CMK (cell line): ENCODE measurements around the gene PNKD.
A peak's percentile ranks its signal among the peaks of the same experiment; 100 is the strongest.
"Not testable (repeated sequence)": the region's sequence is repeated elsewhere in the genome, so short reads cannot be mapped to it uniquely, and the experiment has no call there.

Source experiments
- DNase-seq: peaks from one replicate; pipeline ENCODE4 v3.0.0-alpha.2; 2010; ENCODE audit warnings: low read depth

Gene PNKD

DNA sequence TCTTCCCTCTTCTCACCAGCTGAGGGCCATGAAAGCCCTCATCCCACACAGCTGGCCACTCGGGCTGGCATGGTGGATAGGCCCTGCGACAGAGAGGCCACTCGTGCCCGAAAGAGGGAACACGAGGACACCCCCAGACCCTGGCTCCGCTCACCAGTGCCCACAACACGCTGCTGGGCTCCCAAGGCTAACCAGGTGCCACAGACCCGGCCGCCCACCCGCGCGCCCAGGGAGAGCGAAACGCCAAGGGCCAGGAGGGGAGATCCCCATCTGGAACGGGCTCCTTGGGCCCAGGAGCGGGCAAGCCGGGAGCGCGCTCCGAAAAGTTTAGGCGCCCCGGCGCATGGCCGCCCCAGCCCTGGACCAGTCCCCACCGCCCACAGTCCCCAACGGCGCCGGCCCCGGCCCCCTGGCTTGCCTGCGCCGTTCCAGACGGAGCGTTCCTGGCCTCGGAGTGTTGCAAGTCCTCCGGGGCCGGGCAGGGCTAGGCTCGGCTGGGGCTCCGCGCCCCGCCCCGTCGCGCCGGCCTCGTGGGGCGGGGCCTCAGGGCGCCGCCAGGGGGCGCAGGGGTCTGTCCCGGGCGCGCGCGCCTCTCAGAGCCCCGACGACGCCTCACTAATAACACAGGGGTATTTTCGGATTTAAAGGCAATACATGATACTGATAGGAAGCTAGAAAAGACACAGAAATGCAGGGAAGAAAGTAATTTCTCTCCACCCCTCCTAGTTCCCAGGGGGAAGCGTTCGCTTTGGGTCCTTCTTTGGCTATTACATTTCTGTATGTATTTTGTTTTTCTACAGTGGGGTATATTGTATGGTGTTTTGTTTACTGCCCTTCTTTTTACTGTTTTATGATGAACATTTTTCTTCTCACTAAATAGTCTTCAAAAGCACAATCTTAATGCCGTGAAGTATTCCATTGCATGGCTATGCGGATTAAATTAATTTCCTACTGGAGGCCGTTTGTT, 22.0 kb downstream of the PNKD start, which contains the start of gene TMBIM1:
Gene TMBIM1, minus strand, starts transcription at position 456 of the 967 bp plus-strand sequence. CDS start 10,362 bp downstream, outside the sequence.
- peak; percentile 69 for DNase-seq

DNA sequence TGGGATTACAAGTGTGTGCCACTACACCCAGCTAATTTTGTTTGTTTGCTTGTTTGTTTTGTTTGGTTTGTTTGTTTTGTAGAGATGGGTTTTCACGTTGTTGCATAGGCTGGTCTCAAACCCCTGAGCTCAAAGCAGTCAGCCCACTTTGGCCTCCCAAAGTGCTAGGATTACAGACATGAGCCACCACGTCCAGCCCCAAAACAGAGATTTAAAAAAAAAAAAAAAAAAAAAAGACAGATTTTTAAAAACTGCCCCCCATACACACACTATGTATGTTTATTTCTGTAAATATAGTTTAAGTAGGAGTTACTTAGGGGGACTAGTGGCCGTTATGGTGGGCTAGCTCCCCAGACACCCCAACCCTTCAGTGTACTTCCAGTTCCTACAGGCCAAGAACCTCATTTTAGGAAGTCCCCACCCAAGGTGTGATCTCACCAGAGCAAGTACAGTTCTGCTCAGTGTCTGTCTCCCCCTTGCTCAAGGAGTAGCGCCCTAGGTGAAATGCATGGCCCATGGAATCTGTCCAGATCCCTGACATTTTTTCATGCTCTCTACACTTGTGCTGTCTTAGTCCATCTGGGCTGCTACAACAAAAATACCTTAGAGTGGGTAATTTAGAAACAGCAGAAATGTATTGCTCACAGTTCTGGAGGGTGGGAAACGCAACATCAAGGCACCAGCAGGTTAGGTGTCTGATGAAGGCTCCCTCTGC, 23.6 kb downstream of the PNKD start:
- no peak for DNase-seq

DNA sequence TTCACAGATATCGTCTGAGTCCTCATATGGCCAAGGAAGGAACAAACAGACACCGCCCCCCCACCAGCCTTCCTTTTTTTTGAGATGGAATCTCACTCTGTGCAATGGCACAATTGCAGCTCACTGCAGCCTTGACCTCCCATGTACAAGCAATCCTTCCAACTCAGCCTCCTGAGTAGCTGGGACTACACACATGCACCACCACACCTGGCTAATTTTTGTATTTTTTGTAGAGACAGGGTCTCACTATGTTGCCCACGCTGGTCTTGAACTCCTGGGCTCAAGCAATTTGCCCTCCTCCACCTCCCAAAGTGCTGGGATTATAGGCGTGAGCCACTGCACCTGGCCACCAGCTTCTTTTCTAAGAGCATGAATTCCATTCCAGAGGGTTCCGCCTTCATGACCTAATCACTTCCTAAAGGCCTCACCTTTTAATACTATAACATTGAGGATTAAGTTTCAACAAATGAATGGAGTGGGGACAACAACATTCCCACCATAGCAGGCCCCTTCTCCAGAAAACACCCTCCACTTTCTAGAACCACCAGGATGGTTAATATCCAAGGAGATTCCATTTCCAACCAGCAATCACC, 24.2 kb downstream of the PNKD start:
- DNase-seq = no peak

DNA sequence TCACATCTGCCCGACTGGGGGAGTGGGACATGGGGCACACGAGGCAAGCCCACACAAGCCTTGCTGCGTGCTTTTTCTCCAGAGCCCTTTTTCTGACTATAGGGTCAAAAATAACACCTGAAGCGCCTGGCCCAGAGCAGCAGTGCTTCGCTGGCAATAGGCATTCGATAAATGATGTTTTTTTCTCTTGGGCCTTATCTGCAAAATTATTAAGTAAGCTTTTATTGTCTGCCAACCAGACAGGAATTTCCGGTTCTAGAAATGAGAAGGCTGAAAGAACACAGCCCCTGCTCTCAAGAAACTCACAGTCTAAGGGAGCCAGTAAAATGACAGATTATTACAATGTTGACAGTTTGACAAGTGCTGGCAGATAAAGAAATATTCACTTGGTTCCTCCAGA, 24.7 kb downstream of the PNKD start:
- DNase-seq = no peak

DNA sequence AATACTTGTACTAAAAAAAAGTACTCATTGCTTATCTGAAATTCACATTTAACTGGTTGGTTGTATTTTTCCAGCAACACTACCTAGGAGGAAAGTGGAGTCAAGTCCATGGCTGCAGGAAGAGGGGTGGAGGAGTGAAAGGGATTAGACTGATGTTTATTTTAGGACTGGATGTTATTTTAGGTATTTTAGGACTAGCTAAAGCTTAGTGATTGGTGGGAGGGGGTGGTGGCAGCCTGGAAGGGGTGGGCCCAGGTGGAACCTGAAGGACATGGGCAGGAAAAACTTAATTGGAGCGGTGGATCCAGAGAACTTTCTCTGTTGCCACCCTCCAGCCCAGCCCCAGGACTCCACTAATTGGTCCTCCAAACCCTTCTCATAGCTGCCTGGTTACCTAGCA, 25.9 kb downstream of the PNKD start:
- DNase-seq = no peak

DNA sequence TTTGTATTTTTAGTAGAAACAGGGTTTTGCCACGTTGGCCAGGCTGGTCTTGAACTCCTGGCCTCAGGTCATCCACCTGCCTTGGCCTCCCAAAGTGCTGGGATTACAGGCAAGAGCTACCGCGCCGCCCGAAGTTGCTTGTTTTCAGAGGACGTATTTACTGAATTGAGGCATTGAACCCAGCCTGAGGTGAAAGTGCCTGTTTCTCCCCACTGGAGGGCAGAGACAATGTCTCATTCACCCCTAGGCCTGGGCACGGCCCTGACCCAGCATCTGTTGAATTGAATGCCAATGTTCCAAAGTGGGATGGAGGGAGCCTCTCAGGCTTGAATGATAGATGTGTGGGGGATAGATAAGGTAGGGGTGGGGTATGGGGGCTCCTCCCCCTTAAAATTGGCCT, 26.5 kb downstream of the PNKD start:
- no peak for DNase-seq

- no peak for DNase-seq
These were observed 28.1 kb downstream of the PNKD start for GRCh38 chr2:218298314-218298875.

- no peak for DNase-seq
These were observed 29.8 kb downstream of the PNKD start for GRCh38 chr2:218300141-218300540.

DNA sequence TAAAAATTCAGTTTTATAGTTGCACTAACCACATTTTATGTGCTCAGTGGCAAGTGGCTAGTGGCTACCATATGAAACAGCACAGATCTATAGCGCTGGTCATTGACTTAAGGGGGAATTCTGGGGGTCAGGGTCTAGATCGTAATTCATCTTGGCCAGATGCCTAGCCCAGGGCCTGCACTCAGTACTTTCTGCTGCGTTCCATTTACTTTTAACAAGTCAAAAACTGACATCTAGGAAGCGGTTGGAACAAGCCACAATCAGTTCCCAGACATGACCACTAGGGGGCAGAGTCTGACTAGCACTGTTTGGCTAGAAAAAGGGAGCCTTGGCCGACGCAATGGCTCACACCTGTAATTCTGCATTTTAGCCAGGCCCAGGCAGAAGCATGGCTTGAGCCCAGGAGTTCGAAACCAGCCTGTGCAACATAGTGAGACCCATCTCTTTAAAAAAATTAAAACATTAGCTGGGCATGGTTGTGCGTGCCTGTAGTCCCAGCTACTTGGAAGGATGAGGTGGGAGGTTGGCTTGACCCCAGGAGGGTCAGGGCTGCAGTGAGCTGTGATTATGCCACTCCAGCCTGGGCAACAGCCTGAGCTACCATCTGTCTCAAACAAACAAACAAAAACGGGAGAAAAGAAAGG, 31.0 kb downstream of the PNKD start:
- DNase-seq = peak; percentile 78

- no peak for DNase-seq
These were observed 35.1 kb downstream of the PNKD start for GRCh38 chr2:218305383-218305782.

DNA sequence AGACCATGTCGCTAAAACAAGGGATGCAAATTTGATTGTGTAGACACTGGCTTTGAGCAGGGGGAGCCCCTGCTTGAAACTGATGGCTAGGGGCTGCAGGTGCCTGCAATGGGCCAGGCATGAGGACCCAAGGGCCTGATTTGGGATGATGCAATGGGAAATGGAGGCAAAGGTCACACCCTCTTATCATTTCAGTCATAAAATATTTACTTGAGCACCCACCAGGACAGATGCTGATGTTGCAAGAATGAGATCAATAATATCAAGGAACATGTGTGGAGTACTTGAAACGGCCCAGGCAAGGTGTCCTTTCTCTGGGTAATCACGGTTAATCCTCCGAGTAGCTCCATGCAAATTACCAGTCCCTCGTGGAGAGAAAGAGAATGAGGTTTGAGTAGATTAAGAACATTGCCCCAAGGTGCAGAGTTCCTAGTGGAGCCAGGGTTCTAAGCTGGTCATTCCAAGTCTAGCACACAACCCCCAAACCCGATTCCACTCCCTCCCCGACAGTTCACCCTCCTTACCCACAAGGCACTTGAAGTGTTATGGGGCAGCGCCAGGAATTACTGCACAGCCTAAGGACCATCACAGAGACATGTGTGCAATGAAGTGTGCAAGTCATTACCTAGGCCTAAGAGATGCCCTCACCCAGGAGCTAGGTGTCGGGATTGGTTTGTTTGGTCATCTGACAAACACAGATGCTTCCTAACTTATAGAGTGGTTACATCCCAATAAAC, 36.0 kb downstream of the PNKD start:
- DNase-seq = no peak

- no peak for DNase-seq
These were observed 37.2 kb downstream of the PNKD start for GRCh38 chr2:218307415-218308090.

GRCh38 chr2:218310853-218311540, 40.7 kb downstream of the PNKD start:
- no peak for DNase-seq

DNA sequence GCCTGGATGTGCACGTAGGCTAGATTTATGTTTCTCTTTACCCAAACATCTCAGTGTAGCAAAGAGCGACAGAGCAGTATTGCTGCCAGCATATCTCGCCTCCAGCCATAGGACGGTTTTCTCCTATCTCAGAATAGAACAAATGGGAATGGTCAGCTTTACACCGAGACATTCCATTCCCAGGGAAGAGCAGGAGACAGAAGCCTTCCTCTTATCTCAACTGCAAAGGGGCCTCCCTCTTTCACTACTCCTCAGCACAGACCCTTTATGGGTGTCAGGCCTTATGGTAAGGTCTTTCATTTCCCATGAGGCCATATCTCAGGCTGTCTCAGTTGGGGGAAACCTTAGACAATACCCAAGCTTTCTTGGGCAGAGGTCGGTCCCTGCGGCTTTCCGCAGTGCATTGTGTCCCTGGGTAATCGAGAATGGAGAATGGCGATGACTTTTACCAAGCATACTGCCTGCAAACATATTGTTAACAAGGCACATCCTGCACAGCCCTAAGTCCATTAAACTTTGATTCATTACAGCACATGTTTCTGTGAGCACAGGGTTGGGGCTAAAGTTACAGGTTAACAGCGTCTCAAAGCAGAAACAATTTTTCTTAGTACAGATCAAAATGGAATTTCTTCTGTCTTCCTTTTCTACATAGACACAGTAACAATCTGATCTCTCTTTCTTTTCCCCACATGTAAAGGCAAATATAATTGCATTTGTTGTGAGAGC, 41.4 kb downstream of the PNKD start:
- DNase-seq = not testable (repeated sequence)

GRCh38 chr2:218312267-218312756, 42.0 kb downstream of the PNKD start:
- no peak for DNase-seq

DNA sequence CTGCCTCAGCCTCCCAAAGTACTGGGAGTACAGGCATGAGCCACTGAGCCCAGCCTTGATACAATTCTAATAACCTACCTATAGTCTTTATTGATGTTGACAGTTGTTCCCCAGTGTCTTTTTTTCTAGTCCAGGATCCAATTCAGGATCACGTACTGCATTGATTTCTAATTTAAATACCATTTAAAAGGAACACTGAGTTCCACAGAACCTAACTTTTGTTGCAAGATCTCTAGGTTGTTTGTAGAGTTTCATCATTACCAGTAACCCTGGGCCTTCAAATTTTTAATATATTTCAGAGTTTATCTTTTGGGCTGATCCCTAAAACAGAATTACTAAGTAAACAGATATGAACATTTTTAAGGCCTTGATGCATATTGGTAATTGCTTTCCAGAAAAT, 43.0 kb downstream of the PNKD start:
- DNase-seq = no peak

- DNase-seq = not testable (repeated sequence)
These were observed 44.4 kb downstream of the PNKD start for GRCh38 chr2:218314764-218315163.

DNA sequence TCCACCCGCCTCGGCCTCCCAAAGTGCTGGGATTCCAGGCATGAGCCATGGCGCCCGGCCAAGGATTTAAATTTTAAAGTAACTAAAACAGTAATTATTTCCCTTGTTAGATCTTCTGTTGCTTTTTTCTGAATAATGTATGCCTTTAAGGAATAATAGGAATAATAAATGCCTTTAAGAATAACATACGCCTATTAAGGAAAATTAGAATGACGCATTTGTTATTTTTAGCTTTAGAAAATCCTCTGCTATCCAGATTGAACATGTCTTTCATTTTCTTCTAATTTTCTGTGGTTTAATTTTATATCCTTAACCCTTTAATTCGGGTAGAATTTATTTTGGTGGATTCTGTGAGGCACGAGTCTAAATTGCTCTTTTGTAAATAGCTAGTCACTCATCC, 45.1 kb downstream of the PNKD start:
- no peak for DNase-seq

DNA sequence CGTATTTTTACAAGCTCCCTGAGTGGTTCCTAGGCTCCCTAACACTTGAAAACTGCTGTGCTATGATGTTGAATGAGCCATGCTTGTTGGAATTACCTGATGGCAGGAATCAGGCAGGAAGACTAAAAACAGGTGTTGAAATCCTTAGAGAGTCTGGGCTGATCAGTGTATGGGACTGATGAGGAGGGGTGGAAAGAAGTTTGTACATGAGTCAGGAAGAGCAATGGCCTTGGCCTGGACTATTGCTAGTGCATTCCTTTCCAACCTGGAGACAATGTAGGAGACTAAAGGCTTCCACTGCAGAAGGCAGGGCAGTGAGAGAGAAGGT, 46.9 kb downstream of the PNKD start:
- DNase-seq = no peak
